Fibroblast of pulmonary artery (primary cell): ENCODE data around the gene SQSTM1.

ENCODE experiments used
- DNase-seq: peaks from one replicate; pipeline ENCODE4 v3.0.0-alpha.2; 2010; ENCODE audit warnings: low read depth
- H3K4me3 ChIP-seq: replicated peaks from 2 replicates; pipeline ENCODE4 v1.5.1; 2011; ENCODE audit warnings: low read depth, mild to moderate bottlenecking, control low read depth, low read length, moderate library complexity
- TF ChIP-seq, protein P1 (sequence below): IDR thresholded peaks from 2 replicates; pipeline ENCODE4 v1.5.1; 2011; ENCODE audit warnings: mild to moderate bottlenecking, control low read depth, low read length, inconsistent platforms; ENCODE audit errors: missing control alignments

Gene SQSTM1

DNA sequence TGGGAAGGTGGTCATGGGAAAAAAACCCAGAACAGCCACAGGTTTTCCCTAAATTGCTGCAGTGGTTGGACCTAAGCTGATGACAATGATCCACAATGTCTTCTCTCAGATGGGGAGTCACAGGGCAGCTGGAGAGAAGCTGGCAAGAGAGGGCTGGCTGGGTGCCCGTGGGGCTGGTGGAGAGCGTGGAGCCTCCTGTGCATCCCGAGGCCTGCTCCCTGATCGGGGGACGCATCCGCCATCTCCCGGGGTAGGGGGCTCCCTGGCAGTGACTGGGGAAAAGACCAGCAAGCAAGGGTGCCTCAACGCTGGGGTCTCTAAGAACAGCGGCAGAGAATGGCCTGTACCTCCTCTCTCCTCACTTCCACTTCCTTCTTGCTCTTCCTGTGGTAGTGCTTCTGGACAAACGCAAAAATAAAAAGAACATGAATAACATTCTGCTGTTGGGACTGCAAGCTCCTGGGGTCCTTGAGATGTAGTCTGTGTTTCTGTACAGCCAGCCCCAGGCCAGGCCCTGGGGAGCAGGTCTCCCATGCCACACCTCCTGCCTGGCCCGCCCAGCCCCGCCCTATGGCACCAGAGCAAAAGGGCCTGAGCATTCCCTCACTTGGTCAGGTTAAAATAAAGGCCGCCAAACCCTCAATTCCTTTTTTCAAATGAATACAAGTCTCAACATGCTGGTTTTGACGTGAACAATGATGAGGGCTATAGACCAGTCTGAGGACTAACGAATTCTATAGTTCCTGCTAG is 45.0 kb downstream of the SQSTM1 start:
- TF ChIP-seq, protein P1, sequence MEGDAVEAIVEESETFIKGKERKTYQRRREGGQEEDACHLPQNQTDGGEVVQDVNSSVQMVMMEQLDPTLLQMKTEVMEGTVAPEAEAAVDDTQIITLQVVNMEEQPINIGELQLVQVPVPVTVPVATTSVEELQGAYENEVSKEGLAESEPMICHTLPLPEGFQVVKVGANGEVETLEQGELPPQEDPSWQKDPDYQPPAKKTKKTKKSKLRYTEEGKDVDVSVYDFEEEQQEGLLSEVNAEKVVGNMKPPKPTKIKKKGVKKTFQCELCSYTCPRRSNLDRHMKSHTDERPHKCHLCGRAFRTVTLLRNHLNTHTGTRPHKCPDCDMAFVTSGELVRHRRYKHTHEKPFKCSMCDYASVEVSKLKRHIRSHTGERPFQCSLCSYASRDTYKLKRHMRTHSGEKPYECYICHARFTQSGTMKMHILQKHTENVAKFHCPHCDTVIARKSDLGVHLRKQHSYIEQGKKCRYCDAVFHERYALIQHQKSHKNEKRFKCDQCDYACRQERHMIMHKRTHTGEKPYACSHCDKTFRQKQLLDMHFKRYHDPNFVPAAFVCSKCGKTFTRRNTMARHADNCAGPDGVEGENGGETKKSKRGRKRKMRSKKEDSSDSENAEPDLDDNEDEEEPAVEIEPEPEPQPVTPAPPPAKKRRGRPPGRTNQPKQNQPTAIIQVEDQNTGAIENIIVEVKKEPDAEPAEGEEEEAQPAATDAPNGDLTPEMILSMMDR, result no peak
- H3K4me3 ChIP-seq, result no peak overlapping the region
- DNase-seq, result no peak

DNA sequence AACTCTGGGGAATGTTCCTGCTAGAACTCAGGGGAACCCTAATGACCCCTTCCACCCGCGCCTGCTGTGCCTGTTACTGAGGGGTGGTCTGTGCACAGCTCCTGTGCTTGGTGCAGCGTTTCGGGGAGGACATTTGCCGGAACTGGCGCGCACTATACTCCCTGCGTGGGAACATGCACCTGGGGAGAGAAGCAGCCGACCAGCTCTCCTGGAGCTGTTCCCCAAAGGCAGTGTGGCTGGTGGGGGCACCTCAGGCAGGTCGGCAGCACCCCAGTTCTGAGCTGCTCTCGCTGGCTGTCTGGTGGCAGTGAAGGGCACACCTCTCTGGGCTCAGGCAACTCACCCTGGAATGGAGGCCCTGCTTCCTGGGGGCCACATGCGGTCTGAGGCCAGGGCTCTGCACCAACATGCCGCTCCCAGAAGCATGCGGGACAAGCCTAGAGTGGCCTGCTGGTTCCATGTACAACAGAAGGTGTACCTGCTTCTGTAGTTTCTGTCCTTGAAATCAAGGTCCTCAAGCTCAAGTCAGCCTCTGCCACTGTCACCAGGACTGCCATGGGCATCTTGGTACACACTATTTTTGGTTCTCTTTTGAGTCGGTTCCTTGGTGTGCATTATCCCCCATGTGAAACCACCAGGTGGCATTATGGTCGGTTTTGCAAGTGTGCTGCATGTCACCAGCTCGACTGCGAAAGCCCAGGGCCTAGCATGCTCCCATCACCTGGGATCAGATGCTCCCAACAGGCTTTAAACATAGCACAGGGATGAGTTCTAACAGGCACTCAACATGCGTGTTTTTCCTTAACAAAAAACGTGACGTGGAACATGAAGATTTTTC is 45.8 kb downstream of the SQSTM1 start:
- H3K4me3 ChIP-seq, result no peak overlapping the region
- TF ChIP-seq, protein P1, result no peak
- no peak for DNase-seq

DNA sequence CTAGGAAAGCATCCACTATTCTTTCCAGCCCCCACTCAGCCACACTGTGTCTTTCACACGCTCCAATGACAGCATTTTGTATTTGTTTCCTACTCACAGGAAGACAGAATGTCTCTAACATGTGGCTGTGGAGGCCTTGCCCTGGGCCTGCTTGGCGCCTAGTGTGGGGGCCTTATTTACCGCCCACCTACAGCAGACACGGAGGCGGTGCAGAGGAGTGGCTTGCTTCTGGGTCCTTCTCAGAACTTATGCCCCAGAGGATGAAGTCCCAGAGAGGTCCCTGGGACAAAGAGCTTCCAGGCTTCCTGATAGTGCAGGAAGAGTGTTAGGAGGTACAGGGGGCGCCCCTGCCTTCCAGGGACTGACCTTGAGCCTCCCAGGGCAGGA is 46.4 kb downstream of the SQSTM1 start:
- DNase-seq, result no peak
- TF ChIP-seq, protein P1, result no peak
- H3K4me3 ChIP-seq, result no peak overlapping the region

DNA sequence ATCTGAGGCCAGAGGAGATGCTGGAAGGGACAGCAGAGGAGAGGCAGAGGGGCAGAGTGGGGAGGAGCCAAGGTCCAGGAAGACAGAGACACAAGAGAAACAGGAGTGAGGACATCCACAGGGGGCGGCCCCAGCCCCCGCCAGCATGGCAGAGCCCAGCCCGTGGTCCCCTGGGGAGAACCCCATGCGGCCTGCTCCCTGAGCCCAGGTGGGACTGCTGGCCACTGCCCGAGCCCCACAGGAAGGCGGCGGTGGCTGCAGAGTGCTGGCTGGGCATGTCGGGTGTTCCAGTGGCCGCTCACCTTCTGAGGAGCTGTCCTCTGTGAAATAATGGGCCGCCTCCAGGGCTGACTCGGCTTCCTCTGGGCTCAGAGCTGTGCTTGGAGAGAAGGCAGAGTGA is 46.8 kb downstream of the SQSTM1 start:
- no peak for DNase-seq
- TF ChIP-seq, protein P1, result no peak
- H3K4me3 ChIP-seq, result no peak overlapping the region

DNA sequence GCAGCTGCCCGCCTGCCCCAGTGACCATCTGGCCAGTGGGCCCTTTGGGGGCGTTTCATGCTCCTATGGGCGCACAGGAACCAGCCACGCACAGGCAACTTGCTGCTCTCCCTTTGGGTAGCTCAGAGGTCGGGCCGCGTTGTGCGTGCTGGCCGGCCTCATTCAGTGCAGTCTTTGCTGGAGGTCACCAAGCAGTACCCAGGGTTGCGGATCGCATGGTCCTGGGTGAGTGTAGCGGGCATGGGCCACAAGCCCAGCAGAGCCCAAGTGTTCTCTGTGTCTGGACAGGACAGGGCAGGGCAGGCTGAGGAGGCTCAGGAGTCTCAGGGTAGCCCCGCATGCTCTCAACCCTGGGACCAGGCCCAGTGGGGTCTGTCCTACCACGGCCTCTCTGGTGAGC is 47.8 kb downstream of the SQSTM1 start:
- H3K4me3 ChIP-seq, result no peak overlapping the region
- no peak for DNase-seq
- TF ChIP-seq, protein P1, result no peak

DNA sequence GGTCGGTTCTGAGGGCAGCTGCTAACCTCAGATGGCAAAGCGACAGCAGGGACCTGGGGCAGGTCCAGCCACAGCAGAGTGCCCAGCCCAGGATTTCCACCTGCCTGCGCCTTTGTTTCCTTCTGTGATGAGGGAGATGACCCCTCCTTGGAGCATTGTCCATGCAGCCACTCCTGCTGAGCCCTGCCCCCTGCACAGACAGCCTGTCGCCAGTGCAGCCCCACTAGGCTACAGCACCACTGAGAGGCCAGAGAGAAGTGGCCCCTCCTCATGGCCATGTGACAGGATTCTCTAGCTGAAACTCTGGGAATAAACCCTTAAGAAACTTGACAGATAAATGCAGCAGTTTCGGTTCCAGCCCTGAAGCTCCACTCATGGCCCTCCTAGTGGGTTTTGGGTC is 48.4 kb downstream of the SQSTM1 start:
- TF ChIP-seq, protein P1, result no peak
- H3K4me3 ChIP-seq, result no peak overlapping the region
- no peak for DNase-seq
